ENCODE data around the gene TRIM48.
"Not testable (repeated sequence)": the region's sequence is repeated elsewhere in the genome, so short reads cannot be mapped to it uniquely, and the experiment has no call there.

TRIM48 gene

DNA sequence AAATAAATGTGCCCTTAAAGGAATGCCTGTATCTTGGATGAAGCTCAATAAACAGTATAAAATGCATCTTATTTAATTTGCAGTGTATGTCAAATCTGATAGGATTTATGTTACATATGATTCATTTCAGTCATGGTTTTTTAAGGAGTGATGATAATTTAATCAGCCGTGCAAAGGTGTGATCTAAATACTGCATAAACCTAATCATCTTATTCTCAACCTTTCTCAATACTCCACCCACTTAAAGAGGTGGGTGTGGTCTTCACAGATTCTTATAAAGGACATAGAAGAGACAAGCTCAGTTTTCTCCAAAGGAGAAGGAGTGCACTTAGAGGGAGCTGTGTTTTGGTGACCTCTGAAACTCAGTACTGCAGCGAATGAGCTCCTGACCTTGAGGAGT lies at the start of gene TRIM48:
TRIM48 (plus strand) TSS at position 301 of the 400 bp plus-strand sequence. CDS start 113 bp downstream, outside the sequence.
- not testable (repeated sequence) for DNase-seq

DNA sequence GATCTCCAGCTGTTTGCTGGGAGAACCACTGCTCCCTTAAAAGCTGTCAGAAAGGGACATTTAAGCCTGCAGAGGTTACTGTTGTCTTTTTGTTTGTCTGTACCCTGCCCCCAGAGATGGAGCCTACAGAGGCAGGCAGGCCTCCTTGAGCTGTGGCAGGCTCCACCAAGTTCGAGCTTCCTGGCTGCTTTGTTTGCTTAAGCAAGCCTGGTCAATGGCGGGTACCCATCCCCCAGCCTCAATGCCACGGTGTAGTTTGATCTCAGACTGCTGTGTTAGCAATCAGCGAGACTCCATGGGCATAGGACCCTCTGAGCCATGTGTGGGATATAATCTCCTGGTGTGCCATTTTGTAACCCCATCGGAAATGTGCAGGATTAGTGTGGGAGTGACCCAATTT lies 23.6 kb upstream of the TRIM48 start:
- DNase-seq: not testable (repeated sequence)

GRCh38 chr11:55263081-55263480 lies 1.1 kb downstream of the TRIM48 start:
- DNase-seq: no peak

Measured in NCI-H2081 (cell line).